Large intestine (tissue), 3 donors: ENCODE measurements around the gene SLC1A2. TPM values are rescaled to one million over a fixed set of nuclear protein-coding genes. Genes with fewer than 3 reads are reported as not detected.

Experiments
- DNase-seq, 2 donors: peaks; one replicate each; pipeline versions ENCODE4 v3.0.0 to v3.0.0-alpha.2; 2013
- H3K27ac ChIP-seq: one replicate; pipeline ENCODE4 v1.5.1; 2013; ENCODE audit warnings: low read length
- H3K27me3 ChIP-seq: 2 replicates; pipeline ENCODE4 v1.6.1; 2013; ENCODE audit warnings: low read length; ENCODE audit not compliant: control insufficient read depth, insufficient read depth
- H3K36me3 ChIP-seq: 2 replicates; pipeline ENCODE4 v1.6.1; 2013; ENCODE audit warnings: low read length; ENCODE audit not compliant: control insufficient read depth, insufficient read depth
- H3K4me1 ChIP-seq: one replicate; pipeline ENCODE4 v1.6.1; 2013; ENCODE audit warnings: low read length; ENCODE audit not compliant: control insufficient read depth, insufficient read depth
- H3K4me3 ChIP-seq: one replicate; pipeline ENCODE4 v1.5.1; 2013; ENCODE audit warnings: low read length
- H3K9me3 ChIP-seq: one replicate; pipeline ENCODE4 v1.6.1; 2013; ENCODE audit warnings: mild to moderate bottlenecking, low read depth, low read length, moderate library complexity; ENCODE audit not compliant: control insufficient read depth
- WGBS: methylation state at CpG from one replicate; pipeline ENCODE4 v1.1.5; 2013; ENCODE audit warnings: low lambda C conversion rate; ENCODE audit not compliant: insufficient coverage; 5-methylcytosine and 5-hydroxymethylcytosine counted together
- polyA plus RNA-seq: library from polyadenylated mRNA; unstranded; fragments of 120-200 nt; gene quantifications from one replicate; pipeline ENCODE4 v1.2.1, GENCODE V29; 2013

Gene SLC1A2
- polyA plus RNA-seq, 1 donor = 0.49 TPM

- H3K36me3 ChIP-seq = no peaks in the 10 kb centered on the region
- no peak for DNase-seq
- peaks cover 11% of the 10 kb centered on the region for H3K27me3 ChIP-seq
- H3K27ac ChIP-seq = no peak overlapping the region
- no peaks in the 10 kb centered on the region for H3K4me1 ChIP-seq
- no peaks in the 10 kb centered on the region for H3K9me3 ChIP-seq
- WGBS = no CpG with 5 or more reads among the region's 1 CpG
- no peak overlapping the region for H3K4me3 ChIP-seq
These were observed 101.0 kb downstream of the SLC1A2 start for GRCh38 chr11:35318309-35318708.

GRCh38 chr11:35317253-35317652 lies 102.1 kb downstream of the SLC1A2 start:
- DNase-seq = no peak
- Histone ChIP-seq H3K4me1 (no peaks in the 10 kb centered on the region), H3K4me3 (no peak overlapping the region), H3K9me3 (no peaks in the 10 kb centered on the region), H3K27ac (no peak overlapping the region), H3K36me3 (no peaks in the 10 kb centered on the region), H3K27me3 (peaks cover 6% of the 10 kb centered on the region)
- 100% methylated on average over 1 of the region's 7 CpGs for WGBS

- Histone ChIP-seq H3K36me3 (no peaks in the 10 kb centered on the region), H3K4me1 (no peaks in the 10 kb centered on the region), H3K27me3 (no peaks in the 10 kb centered on the region), H3K27ac (no peak overlapping the region), H3K9me3 (no peaks in the 10 kb centered on the region), H3K4me3 (no peak overlapping the region)
- no peak for DNase-seq
- no CpG with 5 or more reads among the region's 2 CpGs for WGBS
These were observed 103.2 kb downstream of the SLC1A2 start for GRCh38 chr11:35316161-35316560.

- WGBS = no CpG with 5 or more reads among the region's 1 CpG
- DNase-seq = no peak
- Histone ChIP-seq H3K4me1 (no peaks in the 10 kb centered on the region), H3K27ac (no peak overlapping the region), H3K4me3 (no peak overlapping the region), H3K27me3 (no peaks in the 10 kb centered on the region), H3K9me3 (no peaks in the 10 kb centered on the region), H3K36me3 (no peaks in the 10 kb centered on the region)
These were observed 105.6 kb downstream of the SLC1A2 start for GRCh38 chr11:35313760-35314153.

GRCh38 chr11:35313066-35313759 lies 106.1 kb downstream of the SLC1A2 start:
- WGBS = 43% methylated on average over 1 of the region's 7 CpGs
- Histone ChIP-seq H3K27me3 (no peaks in the 10 kb centered on the region), H3K36me3 (no peaks in the 10 kb centered on the region), H3K4me3 (no peak overlapping the region), H3K27ac (no peak overlapping the region), H3K4me1 (no peaks in the 10 kb centered on the region), H3K9me3 (no peaks in the 10 kb centered on the region)
- DNase-seq = no peak

- H3K27me3 ChIP-seq = no peaks in the 10 kb centered on the region
- no CpG with 5 or more reads among the region's 3 CpGs for whole genome bisulfite sequencing
- H3K4me3 ChIP-seq = no peak overlapping the region
- no peak overlapping the region for H3K27ac ChIP-seq
- no peaks in the 10 kb centered on the region for H3K9me3 ChIP-seq
- no peak for DNase-seq
- no peaks in the 10 kb centered on the region for H3K36me3 ChIP-seq
- no peaks in the 10 kb centered on the region for H3K4me1 ChIP-seq
These were observed 108.0 kb downstream of the SLC1A2 start for GRCh38 chr11:35311331-35311730.

- H3K27ac ChIP-seq = no peak overlapping the region
- H3K36me3 ChIP-seq = no peaks in the 10 kb centered on the region
- no peaks in the 10 kb centered on the region for H3K9me3 ChIP-seq
- no peaks in the 10 kb centered on the region for H3K4me1 ChIP-seq
- no peak for DNase-seq
- 100% methylated on average over 2 of the region's 9 CpGs for WGBS
- no peak overlapping the region for H3K4me3 ChIP-seq
- H3K27me3 ChIP-seq = no peaks in the 10 kb centered on the region
These were observed 111.2 kb downstream of the SLC1A2 start for GRCh38 chr11:35308157-35308556.

- Histone ChIP-seq H3K4me1 (no peaks in the 10 kb centered on the region), H3K4me3 (no peak overlapping the region), H3K36me3 (no peaks in the 10 kb centered on the region), H3K9me3 (no peaks in the 10 kb centered on the region), H3K27ac (no peak overlapping the region), H3K27me3 (no peaks in the 10 kb centered on the region)
- no CpG with 5 or more reads among the region's 4 CpGs for WGBS
- DNase-seq = no peak
These were observed 112.1 kb downstream of the SLC1A2 start for GRCh38 chr11:35307221-35307621.

GRCh38 chr11:35305670-35306382 lies 113.5 kb downstream of the SLC1A2 start:
- peak; percentile 16 to 22 for DNase-seq
- Histone ChIP-seq H3K27ac (no peak overlapping the region), H3K4me3 (no peak overlapping the region), H3K4me1 (no peaks in the 10 kb centered on the region), H3K27me3 (no peaks in the 10 kb centered on the region), H3K9me3 (no peaks in the 10 kb centered on the region), H3K36me3 (no peaks in the 10 kb centered on the region)
- 91% methylated on average over 7 of the region's 14 CpGs for WGBS

- H3K4me1 ChIP-seq = no peaks in the 10 kb centered on the region
- no peaks in the 10 kb centered on the region for H3K9me3 ChIP-seq
- H3K27me3 ChIP-seq = no peaks in the 10 kb centered on the region
- no peaks in the 10 kb centered on the region for H3K36me3 ChIP-seq
- WGBS = no CpG with 5 or more reads among the region's 5 CpGs
- no peak for DNase-seq
- no peak overlapping the region for H3K4me3 ChIP-seq
- H3K27ac ChIP-seq = no peak overlapping the region
These were observed 114.4 kb downstream of the SLC1A2 start for GRCh38 chr11:35304900-35305460.
